ENCODE results near the gene MAP3K8.

Gene MAP3K8

DNA sequence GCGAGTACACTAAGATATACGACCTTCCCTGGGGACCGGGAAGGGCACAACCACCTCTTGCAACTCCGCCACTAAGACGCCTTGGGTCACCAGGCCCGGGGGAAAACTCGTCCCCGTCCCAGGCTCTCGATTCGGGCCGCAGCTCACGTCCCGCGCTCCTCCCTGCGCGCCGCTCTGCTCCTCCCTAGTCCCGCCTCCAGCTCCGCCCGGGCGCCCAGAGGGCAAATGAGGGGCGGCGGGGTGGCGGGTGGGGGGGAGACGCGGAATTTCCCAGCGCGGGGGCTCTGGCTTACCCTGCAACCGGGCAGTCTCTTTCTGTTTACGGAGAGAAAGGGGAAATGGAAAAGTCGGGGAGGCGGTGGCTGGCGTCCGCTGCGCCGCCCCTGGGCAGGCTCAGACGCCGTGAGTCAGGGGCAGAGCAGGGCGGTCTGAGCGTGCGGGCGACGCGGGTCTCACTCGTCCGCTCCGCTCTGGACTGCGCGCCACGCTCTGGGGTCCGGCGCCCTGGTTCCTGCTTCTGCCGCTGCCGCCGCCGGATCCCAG is at the start of gene MAP3K8:
MAP3K8 (plus strand) TSS at position 455 of the 543 bp plus-strand sequence. CDS start 4,755 bp downstream, outside the sequence.
- Histone ChIP-seq H3K9ac (ENCODE audit: low read length) (peak within 1 kb of the TSS; percentile 45), H3K4me1 (ENCODE audit: insufficient read depth, low read length) (peaks cover 28% of the 10 kb centered on the region), H3K27me3 (ENCODE audit: control insufficient read depth in 1 of 2, insufficient read depth in 2 of 2, low read length in 2 of 2) (no peaks in the 10 kb centered on the region), H3K36me3 (ENCODE audit: insufficient read depth, low read length) (peaks cover 5% of the 10 kb centered on the region), H3K27ac (ENCODE audit: low read depth, low read length) (peak within 1 kb of the TSS; percentile 100), H3K4me3 (ENCODE audit: low read depth in 1 of 2, low read length in 2 of 2) (peak within 1 kb of the TSS; percentile 92 to 93), H3K9me3 (ENCODE audit: low read length) (no peaks in the 10 kb centered on the region)

GRCh38 chr10:30384701-30385201 is 49.2 kb upstream of the MAP3K8 start:
- Histone ChIP-seq H3K4me3 (ENCODE audit: low read depth in 1 of 2, low read length in 2 of 2) (no peak overlapping the region), H3K9ac (ENCODE audit: low read length) (no peak overlapping the region), H3K27ac (ENCODE audit: low read depth, low read length) (no peak overlapping the region), H3K4me1 (ENCODE audit: insufficient read depth, low read length) (peaks cover 15% of the 10 kb centered on the region), H3K27me3 (ENCODE audit: control insufficient read depth in 1 of 2, insufficient read depth in 2 of 2, low read length in 2 of 2) (no peaks in the 10 kb centered on the region), H3K36me3 (ENCODE audit: insufficient read depth, low read length) (no peaks in the 10 kb centered on the region), H3K9me3 (ENCODE audit: low read length) (no peaks in the 10 kb centered on the region)

- no peaks in the 10 kb centered on the region for H3K36me3 ChIP-seq (ENCODE audit: insufficient read depth, low read length)
- no peak overlapping the region for H3K27ac ChIP-seq (ENCODE audit: low read depth, low read length)
- H3K9ac ChIP-seq (ENCODE audit: low read length): no peak overlapping the region
- peaks cover 15% of the 10 kb centered on the region for H3K4me1 ChIP-seq (ENCODE audit: insufficient read depth, low read length)
- no peak overlapping the region for H3K4me3 ChIP-seq (ENCODE audit: low read depth in 1 of 2, low read length in 2 of 2)
- H3K27me3 ChIP-seq (ENCODE audit: control insufficient read depth in 1 of 2, insufficient read depth in 2 of 2, low read length in 2 of 2): no peaks in the 10 kb centered on the region
- no peaks in the 10 kb centered on the region for H3K9me3 ChIP-seq (ENCODE audit: low read length)
These were observed 47.0 kb upstream of the MAP3K8 start for GRCh38 chr10:30386801-30387588.

DNA sequence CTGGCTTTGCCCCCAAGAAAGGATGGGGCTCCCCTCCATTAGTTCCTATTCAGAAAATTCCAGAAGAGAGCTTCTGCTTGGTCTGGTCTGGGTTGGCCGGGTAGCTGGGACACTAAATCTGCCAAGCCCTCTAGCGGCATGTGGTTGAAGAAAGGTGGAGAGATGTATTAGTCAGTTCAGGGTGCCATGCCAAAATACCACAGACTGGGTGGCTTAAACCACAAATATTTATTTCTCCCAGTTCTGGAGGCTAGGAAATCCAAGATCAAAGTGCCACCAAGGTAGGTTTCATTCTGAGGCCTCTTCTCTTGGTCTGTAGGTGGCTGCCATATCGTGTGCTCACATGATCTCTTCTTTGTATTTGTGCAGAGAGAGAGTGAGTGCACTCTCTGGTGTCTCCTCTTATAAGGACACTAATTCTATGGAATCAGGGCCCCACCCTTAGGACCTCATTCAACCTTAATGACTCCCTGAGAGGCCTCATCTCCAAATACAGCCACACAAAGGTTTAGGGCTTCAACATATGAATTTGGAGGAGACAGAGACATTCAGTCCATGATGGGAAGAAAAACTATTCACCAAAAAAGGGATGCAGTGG is 46.2 kb upstream of the MAP3K8 start:
- H3K9me3 ChIP-seq (ENCODE audit: low read length): no peaks in the 10 kb centered on the region
- H3K9ac ChIP-seq (ENCODE audit: low read length): no peak overlapping the region
- no peaks in the 10 kb centered on the region for H3K36me3 ChIP-seq (ENCODE audit: insufficient read depth, low read length)
- peaks cover 10% of the 10 kb centered on the region for H3K4me1 ChIP-seq (ENCODE audit: insufficient read depth, low read length)
- no peak overlapping the region for H3K27ac ChIP-seq (ENCODE audit: low read depth, low read length)
- H3K4me3 ChIP-seq (ENCODE audit: low read depth in 1 of 2, low read length in 2 of 2): no peak overlapping the region
- no peaks in the 10 kb centered on the region for H3K27me3 ChIP-seq (ENCODE audit: control insufficient read depth in 1 of 2, insufficient read depth in 2 of 2, low read length in 2 of 2)

DNA sequence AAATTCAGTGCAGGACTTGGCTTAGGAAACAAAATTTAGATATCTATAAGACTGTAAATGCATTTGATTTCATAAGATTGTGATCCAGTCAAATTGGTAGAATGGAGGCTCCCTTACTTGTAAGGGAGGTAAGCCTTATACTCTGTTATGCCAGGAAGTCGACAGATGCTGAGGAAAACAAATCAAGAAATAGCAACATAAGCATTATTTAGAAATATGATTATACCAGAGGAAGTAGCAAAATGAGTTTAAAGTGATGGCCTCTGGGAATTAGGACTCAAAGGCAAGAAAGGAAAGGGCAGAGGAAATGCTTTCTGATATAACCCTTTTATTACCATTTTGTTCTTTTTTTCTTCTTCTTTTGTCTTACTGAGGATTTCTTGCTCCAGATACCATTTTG is 44.4 kb upstream of the MAP3K8 start:
- no peak overlapping the region for H3K9ac ChIP-seq (ENCODE audit: low read length)

GRCh38 chr10:30390207-30390606 is 43.8 kb upstream of the MAP3K8 start:
- Histone ChIP-seq H3K9ac (ENCODE audit: low read length) (no peak overlapping the region), H3K9me3 (ENCODE audit: low read length) (no peaks in the 10 kb centered on the region), H3K4me1 (ENCODE audit: insufficient read depth, low read length) (peaks cover 4% of the 10 kb centered on the region), H3K4me3 (ENCODE audit: low read depth in 1 of 2, low read length in 2 of 2) (no peak overlapping the region), H3K27ac (ENCODE audit: low read depth, low read length) (no peak overlapping the region), H3K27me3 (ENCODE audit: control insufficient read depth in 1 of 2, insufficient read depth in 2 of 2, low read length in 2 of 2) (no peaks in the 10 kb centered on the region), H3K36me3 (ENCODE audit: insufficient read depth, low read length) (no peaks in the 10 kb centered on the region)

More for the DNA sequence above, 44.4 kb upstream of the MAP3K8 start:
- H3K36me3 ChIP-seq (ENCODE audit: insufficient read depth, low read length): no peaks in the 10 kb centered on the region
- no peak overlapping the region for H3K27ac ChIP-seq (ENCODE audit: low read depth, low read length)
- no peaks in the 10 kb centered on the region for H3K9me3 ChIP-seq (ENCODE audit: low read length)
- no peak overlapping the region for H3K4me3 ChIP-seq (ENCODE audit: low read depth in 1 of 2, low read length in 2 of 2)
- no peaks in the 10 kb centered on the region for H3K27me3 ChIP-seq (ENCODE audit: control insufficient read depth in 1 of 2, insufficient read depth in 2 of 2, low read length in 2 of 2)
- peaks cover 7% of the 10 kb centered on the region for H3K4me1 ChIP-seq (ENCODE audit: insufficient read depth, low read length)

GRCh38 chr10:30391266-30391665 is 42.7 kb upstream of the MAP3K8 start:
- Histone ChIP-seq H3K9me3 (ENCODE audit: low read length) (no peaks in the 10 kb centered on the region), H3K27ac (ENCODE audit: low read depth, low read length) (no peak overlapping the region), H3K36me3 (ENCODE audit: insufficient read depth, low read length) (no peaks in the 10 kb centered on the region), H3K4me3 (ENCODE audit: low read depth in 1 of 2, low read length in 2 of 2) (no peak overlapping the region), H3K9ac (ENCODE audit: low read length) (no peak overlapping the region), H3K4me1 (ENCODE audit: insufficient read depth, low read length) (peaks cover 4% of the 10 kb centered on the region), H3K27me3 (ENCODE audit: control insufficient read depth in 1 of 2, insufficient read depth in 2 of 2, low read length in 2 of 2) (no peaks in the 10 kb centered on the region)

DNA sequence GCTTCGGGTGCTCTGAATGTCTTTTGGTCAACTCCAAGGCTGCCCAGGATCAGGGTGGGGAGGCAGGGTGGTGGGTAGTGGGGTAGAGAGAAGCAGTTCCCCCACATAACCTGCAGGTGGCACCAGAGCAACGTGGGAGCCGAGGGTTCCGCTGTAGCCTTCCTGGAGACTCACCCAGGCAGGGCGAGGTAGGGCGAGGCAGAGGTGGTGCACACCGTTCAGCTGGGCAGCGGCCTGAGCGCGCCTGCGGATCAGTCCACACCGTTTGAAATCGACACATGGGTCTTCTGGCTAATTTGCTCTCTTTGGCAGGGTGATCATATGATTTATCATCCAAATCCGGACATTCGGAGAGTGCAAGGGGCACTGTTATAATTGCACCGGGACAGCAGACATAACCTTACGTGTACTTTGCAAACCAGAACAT is 41.4 kb upstream of the MAP3K8 start:
- no peaks in the 10 kb centered on the region for H3K27me3 ChIP-seq (ENCODE audit: control insufficient read depth in 1 of 2, insufficient read depth in 2 of 2, low read length in 2 of 2)
- H3K27ac ChIP-seq (ENCODE audit: low read depth, low read length): no peak overlapping the region
- peaks cover 4% of the 10 kb centered on the region for H3K4me1 ChIP-seq (ENCODE audit: insufficient read depth, low read length)
- H3K9me3 ChIP-seq (ENCODE audit: low read length): no peaks in the 10 kb centered on the region
- H3K36me3 ChIP-seq (ENCODE audit: insufficient read depth, low read length): no peaks in the 10 kb centered on the region
- peak overlapping the region; percentile 14 to 42 for H3K4me3 ChIP-seq (ENCODE audit: low read depth in 1 of 2, low read length in 2 of 2)
- H3K9ac ChIP-seq (ENCODE audit: low read length): no peak overlapping the region

DNA sequence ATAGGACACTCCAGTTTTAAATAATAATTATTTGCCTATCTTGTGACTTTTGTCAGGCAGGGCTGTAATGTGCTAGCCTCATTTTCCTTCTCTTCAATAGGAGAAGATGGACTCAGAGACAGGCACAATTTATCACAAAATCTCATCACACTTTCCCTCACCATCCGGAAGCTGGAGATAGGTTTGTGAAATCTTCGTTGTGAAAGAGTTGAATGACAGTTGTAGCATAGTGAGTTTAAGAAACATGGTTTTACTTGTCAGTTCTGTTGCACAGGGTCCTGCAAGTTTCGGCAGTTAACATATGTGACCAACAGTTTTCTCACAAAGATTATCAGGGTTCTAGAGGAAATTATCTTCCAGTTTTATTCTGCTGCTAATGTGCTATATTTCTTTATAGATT is 37.7 kb upstream of the MAP3K8 start:
- Histone ChIP-seq H3K27me3 (ENCODE audit: control insufficient read depth in 1 of 2, insufficient read depth in 2 of 2, low read length in 2 of 2) (no peaks in the 10 kb centered on the region), H3K36me3 (ENCODE audit: insufficient read depth, low read length) (no peaks in the 10 kb centered on the region), H3K9ac (ENCODE audit: low read length) (no peak overlapping the region), H3K27ac (ENCODE audit: low read depth, low read length) (no peak overlapping the region), H3K4me3 (ENCODE audit: low read depth in 1 of 2, low read length in 2 of 2) (no peak overlapping the region), H3K9me3 (ENCODE audit: low read length) (no peaks in the 10 kb centered on the region), H3K4me1 (ENCODE audit: insufficient read depth, low read length) (peaks cover 4% of the 10 kb centered on the region)

GRCh38 chr10:30396698-30397097 is 37.3 kb upstream of the MAP3K8 start:
- Histone ChIP-seq H3K9me3 (ENCODE audit: low read length) (no peaks in the 10 kb centered on the region), H3K9ac (ENCODE audit: low read length) (no peak overlapping the region), H3K27ac (ENCODE audit: low read depth, low read length) (no peak overlapping the region), H3K27me3 (ENCODE audit: control insufficient read depth in 1 of 2, insufficient read depth in 2 of 2, low read length in 2 of 2) (no peaks in the 10 kb centered on the region), H3K4me1 (ENCODE audit: insufficient read depth, low read length) (peaks cover 4% of the 10 kb centered on the region), H3K36me3 (ENCODE audit: insufficient read depth, low read length) (no peaks in the 10 kb centered on the region), H3K4me3 (ENCODE audit: low read depth in 1 of 2, low read length in 2 of 2) (no peak overlapping the region)

GRCh38 chr10:30398193-30398592 is 35.8 kb upstream of the MAP3K8 start:
- H3K36me3 ChIP-seq (ENCODE audit: insufficient read depth, low read length): no peaks in the 10 kb centered on the region
- H3K27ac ChIP-seq (ENCODE audit: low read depth, low read length): no peak overlapping the region
- H3K4me1 ChIP-seq (ENCODE audit: insufficient read depth, low read length): no peaks in the 10 kb centered on the region
- no peaks in the 10 kb centered on the region for H3K9me3 ChIP-seq (ENCODE audit: low read length)
- no peak overlapping the region for H3K9ac ChIP-seq (ENCODE audit: low read length)
- no peak overlapping the region for H3K4me3 ChIP-seq (ENCODE audit: low read depth in 1 of 2, low read length in 2 of 2)
- no peaks in the 10 kb centered on the region for H3K27me3 ChIP-seq (ENCODE audit: control insufficient read depth in 1 of 2, insufficient read depth in 2 of 2, low read length in 2 of 2)
